ENCODE measurements around the gene LMOD3. TPM values are rescaled to one million over a fixed set of nuclear protein-coding genes. Genes with fewer than 3 reads are reported as not detected.

LMOD3 gene
- total and polyA plus RNA-seq, 2 of the 8 experiments (the other 6 are each of a cell fraction or from before 2014, with no cell fraction given) = not detected

DNA sequence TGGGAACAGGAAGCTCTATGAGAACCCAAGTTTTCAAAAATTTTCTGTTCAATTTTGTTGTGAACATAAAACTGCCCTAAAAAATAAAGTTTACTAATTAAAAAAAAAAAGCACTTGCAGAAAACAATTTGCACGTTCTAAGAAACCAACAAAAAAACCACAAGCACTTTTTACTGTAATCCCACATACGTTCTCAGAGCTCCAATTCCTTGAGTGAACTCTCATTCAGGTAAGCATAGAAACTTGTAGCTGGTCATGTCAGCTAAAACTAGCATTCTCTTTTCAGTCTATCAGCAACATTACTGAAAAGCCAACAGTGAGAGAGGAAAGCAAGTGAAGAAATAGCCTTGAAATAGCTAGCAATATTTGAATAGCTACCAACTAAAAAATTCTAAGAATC, 58.8 kb downstream of the LMOD3 start:
- H2BK15ac ChIP-seq (ENCODE audit: low read length) = no peak overlapping the region
- H3K9me3 ChIP-seq (ENCODE audit: insufficient read depth in 2 of 2, low read depth in 1 of 2, low read length in 1 of 2) = no peaks in the 10 kb centered on the region
- H2AFZ ChIP-seq (ENCODE audit: low read length) = no peak overlapping the region
- peaks cover 10 to 42% (median 26%) of the 10 kb centered on the region in 4 experiments; a peak in 7 of 8 replicates for H3K36me3 ChIP-seq (ENCODE audit: control insufficient read depth in 2 of 4, insufficient read depth in 4 of 4, low read length in 3 of 4)
- FAIRE-seq (no peak), DNase-seq (ENCODE audit: low read depth in 1 of 2, low spot score in 2 of 2) (no peak)
- no peak overlapping the region for H4K91ac ChIP-seq (replicated peaks; ENCODE audit: insufficient read length, low read length)
- WGBS, 2 experiments (ENCODE audit: extremely low coverage in 1 of 2, insufficient coverage in 1 of 2, insufficient read length in 1 of 2, insufficient replicate concordance in 2 of 2, low coverage in 1 of 2, low lambda C conversion rate in 2 of 2, missing lambda C conversion rate in 1 of 2) = 94% methylated on average over 2 of the region's 2 CpGs; no CpG with 5 or more reads in 1 of the 2 experiments
- no peaks in the 10 kb centered on the region for H3K23me2 ChIP-seq (ENCODE audit: low read depth, low read length)
- H3K9ac ChIP-seq (replicated peaks in 1 of 4; ENCODE audit: extremely low read depth in 1 of 4, low read depth in 3 of 4, low read length in 3 of 4) = no peak overlapping the region
- H2AK5ac ChIP-seq (ENCODE audit: low read depth, low read length) = no peak overlapping the region
- H3K56ac ChIP-seq (replicated peaks; ENCODE audit: insufficient read length, low read depth, low read length) = no peak overlapping the region
- H3K14ac ChIP-seq (ENCODE audit: insufficient read length) = no peak overlapping the region
- no peak overlapping the region for H3K4ac ChIP-seq (replicated peaks; ENCODE audit: insufficient read length, low read depth, low read length)
- H3K79me1 ChIP-seq (ENCODE audit: low read depth, low read length) = no peaks in the 10 kb centered on the region
- no peaks in the 10 kb centered on the region for H3K4me1 ChIP-seq (replicated peaks in 1 of 4; ENCODE audit: control insufficient read depth in 3 of 4, insufficient read depth in 4 of 4, low read length in 3 of 4)
- no peak overlapping the region for H3K4me3 ChIP-seq (ENCODE audit: extremely low read depth in 1 of 4, insufficient read depth in 2 of 4, low read depth in 3 of 4, low read length in 4 of 4)
- H3K79me2 ChIP-seq (ENCODE audit: control insufficient read depth in 1 of 2, insufficient read depth in 2 of 2, low read length in 2 of 2) = no peaks in the 10 kb centered on the region
- no peak overlapping the region for H3K23ac ChIP-seq (ENCODE audit: insufficient read length)
- no peak overlapping the region for H2BK20ac ChIP-seq (ENCODE audit: low read length)
- H4K8ac ChIP-seq (ENCODE audit: extremely low read depth, insufficient read depth, low read length) = no peak overlapping the region
- no peak overlapping the region for H2BK12ac ChIP-seq (ENCODE audit: low read depth, low read length)
- no peak overlapping the region for H2BK5ac ChIP-seq (ENCODE audit: low read depth, low read length)
- H2BK120ac ChIP-seq (replicated peaks; ENCODE audit: low read depth, low read length) = no peak overlapping the region
- H4K5ac ChIP-seq (ENCODE audit: insufficient read length, low read depth, low read length) = no peak overlapping the region
- H3K27ac ChIP-seq (ENCODE audit: low read depth, low read length) = no peak overlapping the region
- ChIA-PET POLR2A (ENCODE audit: partially characterized antibody) (interaction anchor here (0.6 to 2.2 kb wide), 4 partner anchors 12 to 356 kb away, joined by 3 to 7 read pairs (median 3); partner anchors contain the start of gene TMF1), CTCF (ENCODE audit: partially characterized antibody) (interaction anchor here (0.6 kb wide), 1 partner anchor 551 kb away, joined by 4 read pairs; no protein-coding TSS in a partner anchor)
- H3K4me2 ChIP-seq (ENCODE audit: insufficient read depth in 1 of 2, low read depth in 2 of 2, low read length in 2 of 2) = no peak overlapping the region
- H3K27me3 ChIP-seq (replicated peaks in 1 of 4; ENCODE audit: control insufficient read depth in 3 of 4, extremely low read depth in 1 of 4, insufficient read depth in 3 of 4, low read length in 3 of 4) = no peaks in the 10 kb centered on the region
- H3K18ac ChIP-seq (ENCODE audit: extremely low read depth, low read length) = no peak overlapping the region
- H4K20me1 ChIP-seq (replicated peaks in 1 of 2; ENCODE audit: control insufficient read depth in 1 of 2, insufficient read depth in 2 of 2, low read length in 2 of 2) = no peaks in the 10 kb centered on the region
- TF ChIP-seq, protein P1, sequence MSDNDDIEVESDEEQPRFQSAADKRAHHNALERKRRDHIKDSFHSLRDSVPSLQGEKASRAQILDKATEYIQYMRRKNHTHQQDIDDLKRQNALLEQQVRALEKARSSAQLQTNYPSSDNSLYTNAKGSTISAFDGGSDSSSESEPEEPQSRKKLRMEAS (IDR thresholded peaks at IDR 0.05) = no peak
- TF ChIP-seq NRF1 (IDR thresholded peaks at IDR 0.05; ENCODE audit: low read depth, low read length) (no peak), TAF1 (IDR thresholded peaks at IDR 0.05; ENCODE audit: low read depth, low read length) (no peak), ZNF274 (IDR thresholded peaks at IDR 0.05; ENCODE audit: borderline replicate concordance, extremely low read depth, low read length) (no peak), ASH2L (IDR thresholded peaks at IDR 0.05; ENCODE audit: low read length) (no peak), RBBP5 (IDR thresholded peaks at IDR 0.05; ENCODE audit: borderline replicate concordance, low read depth, low read length) (no peak), RNF2 (IDR thresholded peaks at IDR 0.05; ENCODE audit: borderline replicate concordance, low read depth, low read length, missing control alignments, poor library complexity, severe bottlenecking) (no peak), RFX5 (IDR thresholded peaks at IDR 0.05; ENCODE audit: borderline replicate concordance, low read depth, low read length) (no peak), BCL11A (IDR thresholded peaks at IDR 0.05; ENCODE audit: low read depth in 2 of 2, low read length in 2 of 2) (no peak)
- TF ChIP-seq, protein P2, sequence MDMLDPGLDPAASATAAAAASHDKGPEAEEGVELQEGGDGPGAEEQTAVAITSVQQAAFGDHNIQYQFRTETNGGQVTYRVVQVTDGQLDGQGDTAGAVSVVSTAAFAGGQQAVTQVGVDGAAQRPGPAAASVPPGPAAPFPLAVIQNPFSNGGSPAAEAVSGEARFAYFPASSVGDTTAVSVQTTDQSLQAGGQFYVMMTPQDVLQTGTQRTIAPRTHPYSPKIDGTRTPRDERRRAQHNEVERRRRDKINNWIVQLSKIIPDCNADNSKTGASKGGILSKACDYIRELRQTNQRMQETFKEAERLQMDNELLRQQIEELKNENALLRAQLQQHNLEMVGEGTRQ (IDR thresholded peaks at IDR 0.05; ENCODE audit: low read length) = no peak
- TF ChIP-seq, protein P3, sequence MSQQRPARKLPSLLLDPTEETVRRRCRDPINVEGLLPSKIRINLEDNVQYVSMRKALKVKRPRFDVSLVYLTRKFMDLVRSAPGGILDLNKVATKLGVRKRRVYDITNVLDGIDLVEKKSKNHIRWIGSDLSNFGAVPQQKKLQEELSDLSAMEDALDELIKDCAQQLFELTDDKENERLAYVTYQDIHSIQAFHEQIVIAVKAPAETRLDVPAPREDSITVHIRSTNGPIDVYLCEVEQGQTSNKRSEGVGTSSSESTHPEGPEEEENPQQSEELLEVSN (IDR thresholded peaks at IDR 0.05) = no peak

All from H1 (cell line).